CD1c-positive myeloid dendritic cell (primary cell): ENCODE measurements around the gene PLA2G6.

Source experiments
- DNase-seq: peaks from one replicate; pipeline ENCODE4 v3.0.0-alpha.2; 2016; ENCODE audit errors: extremely low spot score

Gene PLA2G6

GRCh38 chr22:38214302-38215056 is 32.8 kb upstream of the PLA2G6 start:
- DNase-seq, result peak; percentile 79

GRCh38 chr22:38213990-38214301 is 32.3 kb upstream of the PLA2G6 start:
- peak; percentile 81 for DNase-seq

GRCh38 chr22:38213319-38213989 is 31.8 kb upstream of the PLA2G6 start:
- peak; percentile 95 for DNase-seq

- DNase-seq, result no peak
These were observed 30.8 kb upstream of the PLA2G6 start for GRCh38 chr22:38212442-38212841.

GRCh38 chr22:38211556-38211955 is 29.9 kb upstream of the PLA2G6 start:
- no peak for DNase-seq

GRCh38 chr22:38208551-38208968 is 26.9 kb upstream of the PLA2G6 start:
- DNase-seq, result peak; percentile 76

GRCh38 chr22:38207898-38208432 is 26.3 kb upstream of the PLA2G6 start:
- no peak for DNase-seq

GRCh38 chr22:38205261-38206128 is 23.9 kb upstream of the PLA2G6 start:
- DNase-seq, result no peak

GRCh38 chr22:38204784-38205183 is 23.2 kb upstream of the PLA2G6 start:
- DNase-seq, result peak; percentile 46

- DNase-seq, result peak; percentile 78
These were observed 22.4 kb upstream of the PLA2G6 start for GRCh38 chr22:38203855-38204514.

- DNase-seq, result peak; percentile 57
These were observed 21.6 kb upstream of the PLA2G6 start for GRCh38 chr22:38203090-38203810.

- peak; percentile 93 for DNase-seq
These were observed 20.9 kb upstream of the PLA2G6 start for GRCh38 chr22:38202437-38203089.

GRCh38 chr22:38201711-38202436 is 20.2 kb upstream of the PLA2G6 start, which contains the start of gene MAFF:
Gene MAFF (plus strand): TSS chr22:38201994. CDS start chr22:38213854, 11,860 bp downstream.
- peak; percentile 98 for DNase-seq

- no peak for DNase-seq
These were observed 19.7 kb upstream of the PLA2G6 start for GRCh38 chr22:38201371-38201710.

GRCh38 chr22:38199826-38200559 is 18.4 kb upstream of the PLA2G6 start:
- DNase-seq, result no peak

- no peak for DNase-seq
These were observed 15.3 kb upstream of the PLA2G6 start for GRCh38 chr22:38196791-38197419.

GRCh38 chr22:38193580-38193979 is 11.9 kb upstream of the PLA2G6 start:
- DNase-seq, result peak; percentile 83

GRCh38 chr22:38192475-38192863 is 10.8 kb upstream of the PLA2G6 start:
- no peak for DNase-seq
